ENCODE measurements around the gene MAT2A.

MAT2A gene

DNA sequence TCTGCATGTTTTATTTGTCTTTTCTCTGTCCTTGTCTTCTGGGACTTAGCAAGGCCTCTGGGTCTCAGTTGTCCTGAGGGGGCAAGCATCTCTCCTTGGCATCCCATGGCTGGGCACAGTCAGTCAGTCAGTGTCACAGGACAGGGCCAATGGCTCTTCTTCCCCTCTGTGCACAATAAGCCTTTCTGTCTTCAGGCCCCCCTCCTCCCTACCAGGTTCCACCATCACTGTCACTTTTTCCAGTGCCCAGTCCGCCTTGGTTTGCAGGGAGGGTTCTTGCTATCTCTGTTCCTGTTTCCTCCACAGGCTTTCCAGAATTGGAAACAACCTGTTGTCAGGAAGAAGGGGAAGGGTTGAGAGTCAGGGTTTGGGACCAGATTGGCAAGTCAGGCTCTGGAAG lies 43.5 kb downstream of the MAT2A start:
- no peaks in the 10 kb centered on the region for H3K27me3 ChIP-seq (replicated peaks; ENCODE audit: control insufficient read depth, insufficient read depth, low read length)
- H3K4me3 ChIP-seq (replicated peaks; ENCODE audit: low read depth, low read length) = no peak overlapping the region
- H3K36me3 ChIP-seq (ENCODE audit: control insufficient read depth, insufficient read depth, low read length) = peaks cover 6% of the 10 kb centered on the region
- no peak for DNase-seq (ENCODE audit: extremely low read depth, insufficient read length)
- TF ChIP-seq, protein P1, sequence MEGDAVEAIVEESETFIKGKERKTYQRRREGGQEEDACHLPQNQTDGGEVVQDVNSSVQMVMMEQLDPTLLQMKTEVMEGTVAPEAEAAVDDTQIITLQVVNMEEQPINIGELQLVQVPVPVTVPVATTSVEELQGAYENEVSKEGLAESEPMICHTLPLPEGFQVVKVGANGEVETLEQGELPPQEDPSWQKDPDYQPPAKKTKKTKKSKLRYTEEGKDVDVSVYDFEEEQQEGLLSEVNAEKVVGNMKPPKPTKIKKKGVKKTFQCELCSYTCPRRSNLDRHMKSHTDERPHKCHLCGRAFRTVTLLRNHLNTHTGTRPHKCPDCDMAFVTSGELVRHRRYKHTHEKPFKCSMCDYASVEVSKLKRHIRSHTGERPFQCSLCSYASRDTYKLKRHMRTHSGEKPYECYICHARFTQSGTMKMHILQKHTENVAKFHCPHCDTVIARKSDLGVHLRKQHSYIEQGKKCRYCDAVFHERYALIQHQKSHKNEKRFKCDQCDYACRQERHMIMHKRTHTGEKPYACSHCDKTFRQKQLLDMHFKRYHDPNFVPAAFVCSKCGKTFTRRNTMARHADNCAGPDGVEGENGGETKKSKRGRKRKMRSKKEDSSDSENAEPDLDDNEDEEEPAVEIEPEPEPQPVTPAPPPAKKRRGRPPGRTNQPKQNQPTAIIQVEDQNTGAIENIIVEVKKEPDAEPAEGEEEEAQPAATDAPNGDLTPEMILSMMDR (IDR thresholded peaks at IDR 0.05; ENCODE audit: insufficient read depth, low read length, poor library complexity, severe bottlenecking) = no peak

DNA sequence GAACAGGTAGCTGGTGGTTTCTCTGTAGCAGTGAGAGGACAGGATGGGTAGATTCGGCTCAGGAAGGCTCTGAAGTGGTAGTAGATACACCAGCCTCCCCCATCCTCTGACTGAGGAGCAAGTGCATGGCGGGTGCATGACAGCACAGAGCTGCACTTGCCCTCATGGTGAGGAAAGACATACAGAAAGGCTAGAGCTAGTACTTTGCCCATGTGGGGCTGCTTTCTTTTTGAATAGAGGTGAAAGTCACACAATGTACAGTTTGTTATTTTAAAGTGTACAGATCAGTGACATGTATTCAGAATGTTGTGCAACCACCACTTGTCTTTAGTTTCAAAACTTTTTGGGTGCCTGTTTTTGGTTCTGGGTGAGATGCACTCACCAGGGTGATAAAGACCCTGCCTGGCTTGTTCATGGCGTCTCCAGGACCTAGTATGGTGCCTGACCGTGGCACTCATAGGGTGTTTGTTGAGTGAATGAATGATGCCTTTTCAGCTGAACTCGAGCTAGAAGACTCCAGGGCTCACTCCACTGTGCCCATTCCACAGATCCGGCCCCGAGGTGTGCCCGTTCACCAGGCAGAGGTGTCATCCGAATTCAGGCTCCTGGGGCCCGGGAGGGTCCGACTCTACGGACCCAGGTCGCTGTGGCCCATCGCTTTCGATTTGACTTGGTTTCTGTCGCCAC lies 44.8 kb downstream of the MAT2A start:
- TF ChIP-seq, protein P1 (IDR thresholded peaks at IDR 0.05; ENCODE audit: insufficient read depth, low read length, poor library complexity, severe bottlenecking) = no peak
- no peaks in the 10 kb centered on the region for H3K27me3 ChIP-seq (replicated peaks; ENCODE audit: control insufficient read depth, insufficient read depth, low read length)
- H3K36me3 ChIP-seq (ENCODE audit: control insufficient read depth, insufficient read depth, low read length) = peaks cover 6% of the 10 kb centered on the region
- DNase-seq (ENCODE audit: extremely low read depth, insufficient read length) = no peak
- H3K4me3 ChIP-seq (replicated peaks; ENCODE audit: low read depth, low read length) = peak overlapping the region; percentile 69

DNA sequence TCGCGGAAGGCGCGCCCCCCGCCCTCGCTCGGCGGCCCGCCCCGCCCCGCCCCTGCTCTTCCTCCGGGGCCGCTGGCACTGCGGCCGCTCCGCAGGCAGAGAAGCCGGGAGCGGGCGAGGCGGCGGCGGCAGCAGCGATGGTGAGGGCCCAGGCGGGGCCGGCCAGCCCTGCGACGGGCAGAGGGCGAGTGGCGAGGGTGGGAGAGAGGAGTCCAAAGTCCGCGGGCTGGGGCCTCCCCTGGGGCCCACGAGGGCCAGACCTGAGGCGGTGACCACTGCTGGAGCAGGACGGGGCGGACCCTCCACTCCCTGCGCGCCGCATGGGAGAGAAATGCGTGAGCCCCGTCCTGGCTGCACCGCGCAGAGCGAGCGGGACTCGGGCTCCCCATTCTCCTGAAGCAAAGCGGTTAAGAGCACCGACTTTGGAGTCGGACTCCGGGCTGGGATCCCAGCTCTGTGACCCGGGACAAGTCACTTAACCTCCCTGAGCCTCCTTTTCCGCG lies 45.4 kb downstream of the MAT2A start, which contains the start of gene VAMP5:
VAMP5 (plus strand) TSS at position 78 of the 503 bp plus-strand sequence; CDS start at position 138, 60 bp downstream.
- DNase-seq (ENCODE audit: extremely low read depth, insufficient read length) = peak; percentile 64
- Histone ChIP-seq H3K27me3 (replicated peaks; ENCODE audit: control insufficient read depth, insufficient read depth, low read length) (no peaks in the 10 kb centered on the region), H3K36me3 (ENCODE audit: control insufficient read depth, insufficient read depth, low read length) (peaks cover 6% of the 10 kb centered on the region), H3K4me3 (replicated peaks; ENCODE audit: low read depth, low read length) (peak within 1 kb of the TSS; percentile 69)
- TF ChIP-seq, protein P1 (IDR thresholded peaks at IDR 0.05; ENCODE audit: insufficient read depth, low read length, poor library complexity, severe bottlenecking) = no peak

DNA sequence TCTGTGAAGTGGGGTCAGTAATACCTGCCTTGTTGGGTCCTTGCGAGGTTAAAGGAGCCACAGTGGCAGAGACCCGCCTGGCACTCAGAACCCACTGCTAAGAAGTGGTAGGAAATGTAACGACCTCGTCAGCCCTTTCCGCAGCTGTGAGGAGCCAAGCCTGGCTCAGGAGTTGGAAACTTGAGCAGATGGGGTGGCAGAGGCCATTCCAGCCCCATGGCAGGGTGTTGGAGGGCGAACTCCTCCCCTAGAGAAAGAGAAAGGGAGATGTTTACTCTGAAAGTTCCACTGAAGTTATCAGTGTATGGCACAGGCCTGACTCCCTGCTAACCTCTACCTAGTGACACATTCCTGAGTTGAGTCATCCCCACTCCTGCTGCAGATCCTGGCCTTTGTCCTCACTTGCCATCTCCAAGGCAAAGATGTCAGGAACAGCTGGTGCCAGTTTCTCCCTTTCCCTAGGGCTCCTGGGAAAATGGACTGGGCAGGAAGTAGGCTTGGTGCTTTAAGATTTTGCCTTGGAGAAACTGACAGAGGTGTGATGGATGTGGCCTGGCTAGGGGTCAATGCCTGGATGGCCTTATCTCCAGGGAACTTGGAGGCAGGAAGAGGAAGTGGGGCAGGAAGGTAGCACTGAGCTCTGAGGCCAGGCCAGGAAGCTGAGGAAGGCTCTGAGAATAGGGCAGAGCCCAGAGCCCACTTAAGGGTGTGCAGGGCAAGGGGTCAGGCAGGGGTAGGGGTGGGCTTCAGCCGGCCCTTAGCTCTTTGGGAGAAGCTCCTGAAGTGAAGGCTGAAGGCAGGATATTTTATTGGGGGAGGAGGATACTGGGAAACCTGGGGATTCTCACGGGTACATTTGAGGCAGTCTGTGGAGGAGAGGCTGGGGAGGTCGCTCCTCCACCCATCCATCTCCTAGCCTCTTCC lies 46.2 kb downstream of the MAT2A start:
- H3K36me3 ChIP-seq (ENCODE audit: control insufficient read depth, insufficient read depth, low read length) = peaks cover 6% of the 10 kb centered on the region
- H3K27me3 ChIP-seq (replicated peaks; ENCODE audit: control insufficient read depth, insufficient read depth, low read length) = no peaks in the 10 kb centered on the region
- DNase-seq (ENCODE audit: extremely low read depth, insufficient read length) = no peak
- peak overlapping the region; percentile 69 for H3K4me3 ChIP-seq (replicated peaks; ENCODE audit: low read depth, low read length)
- TF ChIP-seq, protein P1 (IDR thresholded peaks at IDR 0.05; ENCODE audit: insufficient read depth, low read length, poor library complexity, severe bottlenecking) = no peak

DNA sequence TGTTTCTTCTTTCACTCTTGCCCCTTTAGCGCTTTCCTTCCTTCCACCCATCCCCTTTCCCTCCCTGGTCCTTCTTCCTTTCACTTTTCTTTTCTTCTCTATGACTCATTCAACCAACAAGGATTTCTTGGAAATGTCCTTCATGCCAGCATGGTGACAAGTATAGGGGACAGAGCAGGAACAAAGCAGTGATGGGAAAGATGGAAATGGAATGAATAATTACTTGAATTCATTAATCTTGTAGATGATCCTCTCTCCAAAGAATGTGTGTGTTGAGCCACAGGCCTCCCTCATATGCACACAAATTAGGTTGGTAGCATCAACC lies 46.8 kb downstream of the MAT2A start:
- Histone ChIP-seq H3K36me3 (ENCODE audit: control insufficient read depth, insufficient read depth, low read length) (peaks cover 6% of the 10 kb centered on the region), H3K4me3 (replicated peaks; ENCODE audit: low read depth, low read length) (no peak overlapping the region), H3K27me3 (replicated peaks; ENCODE audit: control insufficient read depth, insufficient read depth, low read length) (no peaks in the 10 kb centered on the region)
- TF ChIP-seq, protein P1 (IDR thresholded peaks at IDR 0.05; ENCODE audit: insufficient read depth, low read length, poor library complexity, severe bottlenecking) = no peak
- no peak for DNase-seq (ENCODE audit: extremely low read depth, insufficient read length)
